IPS DF 19.7 (cell line): ENCODE data around the gene MRGPRE.
A peak's percentile ranks its signal among the peaks of the same experiment; 100 is the strongest.

Experiments used
- DNase-seq: peaks from one replicate; pipeline ENCODE4 v3.0.0-alpha.2; 2013; ENCODE audit warnings: low read depth, low spot score

Gene MRGPRE

DNA sequence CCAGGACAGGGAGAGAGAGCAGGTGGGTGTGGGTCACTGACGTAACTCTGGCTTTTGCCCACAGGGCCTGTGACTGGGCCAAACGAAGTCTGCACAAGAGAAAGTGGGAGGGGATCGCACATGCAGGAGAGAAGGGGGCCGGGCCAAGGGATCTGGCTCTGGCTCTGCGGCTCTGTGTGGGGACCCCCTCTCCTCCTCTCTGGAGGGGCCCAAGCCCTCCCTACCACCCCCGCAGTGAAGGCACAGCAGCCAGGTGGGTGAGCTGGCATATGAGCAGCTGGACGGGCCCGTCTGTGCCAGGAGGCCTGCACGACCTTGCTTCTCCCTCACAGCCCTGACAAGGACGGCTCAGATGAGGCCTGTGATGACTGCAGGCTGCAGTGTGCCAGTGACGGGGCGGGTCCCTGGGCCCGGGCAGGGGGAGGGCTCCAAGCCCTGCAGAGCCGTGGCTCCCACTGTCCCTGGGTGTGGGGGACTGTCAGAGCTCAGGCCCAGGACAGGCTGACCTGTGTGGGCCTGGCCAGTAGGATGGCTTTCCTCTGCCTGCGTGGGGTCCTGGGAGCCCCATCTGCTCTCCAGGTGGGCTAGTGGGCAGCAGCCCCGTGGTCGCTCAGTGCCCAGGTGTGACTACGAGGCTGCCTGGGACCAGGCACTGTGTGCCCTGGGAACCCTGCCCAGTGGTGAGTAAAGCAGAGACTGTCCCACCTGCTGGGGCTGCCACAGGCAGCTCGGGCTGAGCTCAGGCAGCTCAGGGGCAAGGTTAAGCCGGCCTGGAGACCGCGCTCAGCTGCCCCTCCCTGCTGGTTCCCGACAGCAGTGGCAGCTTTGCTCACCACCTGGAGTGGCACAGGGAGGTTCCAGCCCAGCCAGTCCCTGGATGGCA lies 35.8 kb downstream of the MRGPRE start:
- DNase-seq: no peak

DNA sequence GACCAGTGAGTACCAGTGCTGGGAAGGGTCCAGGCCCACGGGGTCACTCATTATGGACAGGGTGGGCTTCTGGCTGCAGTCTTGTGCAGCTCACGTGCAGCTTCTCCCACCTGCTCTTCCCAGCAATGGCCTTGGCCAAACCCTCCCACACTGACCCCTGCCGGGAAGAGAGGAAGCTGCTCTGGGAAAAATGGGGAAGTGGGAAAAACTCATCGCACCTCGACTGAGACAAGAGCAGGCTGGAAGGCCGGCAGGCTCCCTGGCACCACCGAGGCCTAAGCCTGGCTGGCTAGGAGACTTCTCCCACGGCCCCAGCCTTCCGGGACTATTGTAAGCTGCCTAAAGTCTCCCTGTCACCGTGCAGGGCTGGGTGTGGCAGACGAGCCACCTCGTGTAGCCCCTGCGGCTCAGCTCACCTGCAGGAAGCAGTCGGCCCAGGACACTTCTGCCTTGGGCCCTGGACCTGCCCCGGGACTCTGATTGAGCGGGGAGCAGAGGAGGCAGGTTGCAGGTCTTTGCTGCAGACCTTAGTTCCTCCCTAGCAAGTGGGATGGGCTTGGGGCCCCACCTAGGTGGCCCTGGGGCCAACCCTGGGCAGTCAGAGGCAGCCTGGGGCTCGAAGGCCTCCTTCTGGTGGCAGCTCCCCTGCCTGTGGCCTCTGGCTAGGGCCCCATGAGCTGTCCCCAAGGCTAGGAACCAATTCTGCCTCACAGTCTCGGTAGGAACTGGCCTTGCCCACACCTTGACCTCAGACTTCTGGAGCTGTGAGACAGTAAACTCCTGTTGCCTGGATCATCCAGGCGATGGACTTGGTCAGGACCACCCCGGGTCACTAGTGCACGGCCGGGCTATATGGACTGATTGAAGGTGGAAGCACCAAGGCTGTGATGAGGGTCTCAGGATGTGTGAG lies 36.7 kb downstream of the MRGPRE start:
- DNase-seq: no peak

DNA sequence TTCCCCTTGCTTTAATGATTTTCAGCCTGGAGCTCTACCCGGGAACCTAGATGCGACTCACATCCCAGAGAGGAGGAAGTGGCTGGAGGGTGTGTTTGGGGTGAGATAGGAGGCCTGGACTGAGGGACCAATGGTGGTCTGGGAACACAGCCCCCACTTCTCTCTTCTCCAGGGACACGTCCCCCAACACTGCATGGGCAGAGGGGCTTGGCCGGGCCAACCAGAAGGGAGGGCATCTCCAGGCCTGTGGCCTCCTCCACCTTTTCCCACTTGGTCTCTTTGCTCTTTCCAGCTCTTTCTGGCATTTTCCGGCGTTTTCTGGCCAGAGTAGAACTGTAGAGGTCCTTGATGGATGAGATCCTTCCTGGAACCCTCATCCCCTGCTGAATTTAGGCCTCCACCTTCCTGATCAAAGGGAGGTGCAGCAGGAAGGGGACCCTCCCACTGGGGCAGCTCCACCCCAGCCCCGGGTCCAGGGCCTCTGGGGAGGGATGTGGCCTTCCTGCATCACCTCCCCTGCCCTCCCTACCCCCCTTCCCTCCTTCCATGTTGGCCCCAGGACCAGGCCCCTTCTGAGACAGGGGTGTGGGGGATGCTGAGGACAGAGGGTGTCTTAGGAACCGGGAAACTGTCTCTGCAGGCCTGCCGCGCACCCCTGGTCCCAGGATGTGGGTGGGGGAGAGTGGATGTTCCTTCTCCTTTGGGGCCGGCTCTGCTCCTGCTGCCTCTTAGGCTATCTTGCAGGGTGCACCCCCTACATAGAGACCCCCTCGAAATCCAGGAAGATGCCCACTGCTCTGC lies 38.0 kb downstream of the MRGPRE start:
- DNase-seq: no peak

DNA sequence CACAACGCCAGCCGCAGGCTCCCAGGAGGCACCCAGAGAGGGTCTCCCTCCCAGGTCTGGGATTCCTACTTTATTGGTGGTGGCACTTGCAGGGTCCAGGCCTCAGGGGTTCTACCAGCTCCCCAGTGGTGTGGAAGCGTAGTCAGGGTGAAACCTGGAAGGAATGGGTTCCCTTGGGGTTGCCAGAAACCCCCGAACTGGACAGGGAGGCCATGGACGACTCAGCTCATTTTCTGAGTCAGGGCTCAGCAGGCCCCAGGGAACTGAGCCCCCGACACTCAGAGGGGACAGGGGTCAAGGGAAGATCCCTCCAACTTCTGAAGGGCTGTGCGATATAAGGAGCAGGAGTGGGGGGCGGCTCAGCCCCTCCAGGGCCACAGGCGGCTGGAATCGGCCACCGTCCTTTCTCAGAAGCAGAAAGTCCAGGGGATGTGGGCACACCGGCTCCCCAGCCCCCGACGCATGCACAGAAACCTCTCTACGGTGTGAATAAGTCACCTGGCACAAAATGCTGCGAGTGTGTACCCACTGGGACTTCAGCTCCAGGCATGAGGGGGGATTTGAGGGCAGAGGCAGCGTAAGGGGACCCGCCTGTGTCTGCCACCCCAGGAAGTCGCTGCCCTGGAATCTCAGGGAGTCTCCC lies 38.7 kb downstream of the MRGPRE start:
- DNase-seq: no peak

DNA sequence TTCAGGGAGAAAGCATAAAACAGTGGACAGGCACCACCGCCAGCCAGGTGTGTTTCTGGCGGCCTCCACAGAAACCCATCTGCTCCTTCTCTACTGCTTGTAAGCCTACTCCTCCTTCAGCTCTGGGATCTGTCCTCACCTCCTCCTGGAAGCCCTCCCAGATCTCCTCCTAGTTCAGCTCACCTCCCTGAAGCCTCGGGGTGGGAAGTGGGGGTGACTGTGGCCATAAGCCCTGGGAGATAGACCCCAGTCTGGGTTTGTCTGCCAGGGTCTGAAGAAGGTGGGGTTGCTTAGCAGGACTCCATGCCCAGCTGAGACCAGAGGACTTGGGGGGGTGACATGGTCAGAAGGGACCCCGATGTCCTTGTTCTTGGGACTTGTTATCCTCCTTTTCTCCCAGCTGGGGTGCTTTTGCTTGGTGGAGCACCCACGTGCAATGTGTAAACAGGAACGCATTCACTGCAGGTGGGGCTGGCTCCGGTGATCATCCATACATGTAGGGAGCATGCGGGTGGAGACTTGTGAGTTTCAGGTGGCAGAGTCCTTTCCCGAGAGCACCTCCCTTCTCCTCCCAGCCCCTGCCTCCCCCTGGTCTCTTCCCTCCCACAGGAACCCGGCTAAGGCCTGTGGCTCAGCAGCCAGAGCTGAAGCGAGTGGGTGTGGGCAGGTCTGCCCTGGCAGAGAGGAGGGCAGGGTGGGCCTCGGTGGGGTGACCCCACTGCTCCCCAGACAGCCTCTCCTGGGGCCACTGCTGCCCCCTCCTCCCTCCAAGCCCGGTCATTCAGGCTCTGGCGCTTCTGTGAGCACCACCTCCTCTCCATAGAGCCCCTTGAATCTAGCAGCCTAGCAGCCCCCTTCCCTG lies 39.5 kb downstream of the MRGPRE start:
- DNase-seq: no peak

DNA sequence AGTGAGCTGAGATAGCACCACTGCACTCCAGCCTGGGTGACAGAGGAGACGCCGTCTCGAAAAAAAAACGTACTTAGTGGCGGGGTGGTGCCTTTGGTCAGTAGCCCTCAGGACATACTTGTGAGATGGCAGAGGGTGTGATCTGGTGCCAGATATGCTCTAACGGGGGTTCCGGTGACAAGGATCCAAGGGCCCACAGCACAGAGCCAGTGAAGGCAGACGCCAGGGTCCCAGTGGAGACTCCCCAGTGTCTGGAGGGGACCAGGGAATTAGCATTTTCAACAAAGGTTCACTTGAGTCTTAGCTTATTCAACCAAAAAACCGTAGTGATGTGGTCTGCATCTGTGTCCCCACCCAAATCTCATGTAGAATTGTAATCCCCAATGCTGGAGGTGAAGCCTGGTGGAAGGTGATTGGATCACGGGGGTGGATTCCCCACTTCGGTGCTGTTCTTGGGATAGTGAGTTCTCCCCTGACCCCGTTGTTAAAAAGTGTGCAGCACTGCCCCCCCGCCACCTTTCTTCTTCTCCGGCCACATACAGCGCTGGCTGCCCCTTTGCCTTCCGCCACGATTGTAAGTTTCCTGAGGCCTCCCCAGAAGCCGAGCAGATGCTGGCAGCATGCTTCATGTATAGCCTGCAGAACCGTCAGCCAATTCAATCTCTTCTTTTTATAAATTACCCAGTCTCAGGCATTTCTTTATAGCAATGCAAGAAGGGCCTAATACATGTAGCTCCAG lies 40.5 kb downstream of the MRGPRE start:
- no peak for DNase-seq

DNA sequence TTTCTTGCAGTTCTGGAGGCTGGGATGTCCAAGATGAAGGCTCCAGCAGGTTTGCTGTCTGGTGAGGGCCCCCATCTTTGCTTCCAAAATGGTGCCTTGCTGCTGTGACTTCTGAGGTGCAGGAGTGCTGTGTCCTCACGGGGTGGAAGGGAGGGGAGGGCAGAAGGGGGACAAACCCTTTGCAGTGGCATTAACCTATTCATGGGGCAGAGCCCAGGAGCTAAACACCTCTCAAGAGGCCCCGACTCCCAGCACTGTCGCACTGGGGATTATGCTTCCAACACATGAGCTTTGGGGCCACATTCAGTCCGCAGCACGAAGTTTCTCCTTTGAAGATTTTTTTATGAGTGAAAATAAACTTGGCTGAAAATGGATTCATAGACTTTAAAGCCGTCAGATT lies 41.6 kb downstream of the MRGPRE start:
- DNase-seq: no peak

DNA sequence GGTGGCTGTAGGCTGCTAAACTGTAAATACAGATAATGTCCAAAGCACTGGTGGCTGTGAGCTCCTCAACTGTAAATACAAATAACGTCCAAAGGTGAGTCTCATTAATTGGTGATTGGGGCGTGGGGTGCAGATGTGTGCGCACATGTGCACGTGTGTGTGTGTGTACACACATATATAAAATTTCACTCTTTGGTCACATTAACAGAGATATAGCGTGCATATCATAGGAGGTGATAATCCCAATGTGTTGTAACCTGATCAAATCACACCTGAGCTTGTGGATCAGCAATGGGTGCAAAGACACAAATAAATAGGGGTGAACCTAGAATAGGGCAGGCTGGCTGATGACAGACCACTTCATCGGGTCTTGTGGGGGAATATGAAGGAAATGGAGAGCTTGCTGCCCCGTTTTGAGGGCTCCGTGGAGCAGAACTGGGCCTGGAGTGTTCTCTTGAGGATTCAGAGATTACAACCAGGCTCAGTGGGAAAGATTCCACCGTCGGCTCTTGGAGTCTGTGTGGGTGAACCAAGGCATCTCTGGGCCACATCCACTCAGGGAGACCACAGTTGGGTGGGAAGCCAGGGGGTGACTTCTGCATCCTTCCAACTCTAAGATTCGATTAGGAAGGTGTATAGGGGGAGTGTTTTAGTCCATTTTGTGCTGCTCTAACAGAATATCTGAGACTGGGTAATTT lies 42.2 kb downstream of the MRGPRE start:
- DNase-seq: no peak

DNA sequence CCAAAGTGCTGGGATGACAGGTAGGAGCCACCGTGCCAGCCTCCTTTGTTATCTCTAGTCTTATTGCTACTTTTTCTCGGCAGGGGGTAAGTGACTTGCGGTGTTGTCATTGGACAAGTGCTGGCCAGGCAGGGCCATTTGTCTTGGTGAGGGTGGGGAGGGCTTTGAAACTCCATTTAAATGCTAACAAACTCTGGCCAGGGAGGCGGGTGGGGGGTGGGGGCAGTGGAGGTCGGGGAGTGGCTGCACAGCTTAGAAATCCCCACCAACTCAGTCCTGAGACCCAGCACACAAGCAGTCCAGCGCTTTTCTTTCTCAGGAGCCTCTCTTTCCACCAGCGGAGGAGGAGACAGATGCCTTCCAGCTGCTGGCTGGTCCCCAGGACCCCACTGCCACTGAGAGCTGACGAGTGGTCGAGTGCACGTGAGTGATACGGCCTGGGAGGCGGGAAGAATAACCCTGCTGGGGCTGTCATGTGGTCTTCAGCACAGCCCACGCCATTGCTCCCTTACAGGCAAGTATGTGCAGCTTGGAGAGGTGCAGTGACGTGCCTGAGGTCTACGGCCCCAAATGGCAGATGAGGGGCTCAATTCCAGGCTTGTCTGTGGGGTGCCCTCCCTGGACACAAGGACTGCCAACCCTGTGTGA lies 42.9 kb downstream of the MRGPRE start:
- DNase-seq: peak; percentile 76

DNA sequence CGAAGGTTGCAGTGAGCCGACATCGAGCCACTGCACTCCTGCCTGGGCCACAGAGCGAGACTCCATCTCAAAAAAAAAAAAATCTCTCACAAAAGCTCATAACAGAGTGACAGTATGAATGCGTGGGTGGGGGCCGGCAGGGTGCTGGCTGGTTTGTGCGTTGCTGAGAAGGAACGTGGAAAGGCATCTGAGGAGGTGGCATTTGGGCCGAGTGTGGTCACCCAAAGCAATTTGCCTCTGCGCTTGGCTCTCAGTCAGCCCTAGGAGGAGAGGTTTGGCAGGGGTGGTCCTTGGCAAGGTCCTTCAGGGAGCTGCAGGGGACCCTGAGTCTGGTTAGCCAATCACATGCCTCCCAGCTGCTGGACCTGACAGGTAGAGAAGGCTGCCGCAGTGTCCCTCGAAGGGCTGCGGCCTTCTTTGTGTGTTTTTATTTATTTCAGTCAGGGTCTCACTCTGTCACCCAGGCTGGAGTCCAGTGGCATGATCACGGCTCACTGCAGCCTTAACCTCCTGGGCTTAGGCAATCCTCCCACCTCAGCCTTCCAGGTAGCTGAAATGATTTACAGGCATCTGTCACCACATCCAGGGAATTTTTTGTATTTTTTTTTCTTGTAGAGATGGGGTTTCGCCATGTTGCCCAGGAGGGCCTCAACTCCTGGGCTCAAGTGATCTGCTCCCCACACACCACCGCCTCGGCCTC lies 43.6 kb downstream of the MRGPRE start:
- no peak for DNase-seq

DNA sequence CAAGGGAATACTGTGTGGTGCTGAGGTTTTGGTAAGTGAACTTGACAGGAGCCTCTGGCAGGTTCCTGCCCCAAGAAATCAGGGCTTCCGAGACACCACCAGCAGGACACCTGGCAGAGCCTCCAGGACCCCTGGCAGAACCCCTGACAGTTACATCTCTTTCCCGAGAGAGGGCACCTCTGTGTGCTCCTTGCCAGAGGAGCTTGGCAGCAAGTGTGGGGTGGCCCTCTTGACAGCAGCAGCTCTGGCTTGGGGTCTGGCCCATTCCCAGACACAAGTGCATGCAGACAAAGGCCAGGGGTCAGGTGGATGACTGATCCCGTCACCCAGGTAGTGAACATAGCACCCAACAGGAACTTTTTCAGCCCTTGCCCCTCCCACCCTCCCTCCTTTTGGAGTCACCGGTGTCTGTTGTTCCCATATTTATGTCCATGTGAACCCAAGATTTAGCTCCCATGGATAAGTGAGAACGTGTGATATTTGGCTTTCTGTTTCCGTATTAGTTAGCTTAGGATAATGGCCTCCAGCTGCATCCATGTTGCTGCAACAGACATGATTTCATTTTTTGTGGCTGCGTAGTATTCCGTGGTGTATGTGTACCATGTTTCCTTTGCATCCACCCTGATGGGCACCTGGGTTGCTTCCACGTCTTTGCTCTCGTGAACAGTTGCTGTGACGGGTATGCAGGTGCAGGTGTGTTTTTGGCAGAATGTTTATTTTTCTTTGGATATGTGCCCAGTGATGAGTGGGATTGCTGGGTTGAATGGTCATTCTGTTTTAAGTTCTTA lies 45.9 kb downstream of the MRGPRE start:
- no peak for DNase-seq

DNA sequence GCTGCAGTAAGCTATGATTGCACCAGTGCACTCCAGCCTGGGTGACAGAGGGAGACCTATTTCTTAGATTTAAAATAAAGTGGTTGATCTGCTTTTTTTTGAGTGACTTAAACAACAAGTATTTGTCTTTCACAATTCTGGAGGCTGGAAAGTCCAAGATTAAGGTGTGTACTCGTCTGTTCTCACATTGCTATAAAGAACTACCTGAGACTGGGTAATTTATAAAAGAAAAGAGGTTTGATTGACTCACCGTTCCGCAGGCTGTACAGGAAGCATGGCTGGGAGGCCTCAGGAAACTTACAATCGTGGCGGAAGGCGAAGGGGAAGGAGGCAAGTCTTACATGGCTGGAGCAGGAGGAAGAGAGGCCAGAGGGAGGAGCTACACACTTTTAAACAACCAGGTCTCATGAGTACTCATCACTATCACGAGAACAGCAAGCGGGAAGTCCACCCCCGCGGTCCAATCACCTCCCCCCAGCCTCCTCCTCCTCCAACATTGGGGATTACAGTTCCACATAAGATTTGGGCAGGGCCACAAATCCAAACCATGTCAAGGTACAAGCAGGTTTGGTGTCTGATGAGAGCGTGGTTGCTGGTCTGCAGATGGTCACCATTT lies 47.4 kb downstream of the MRGPRE start:
- no peak for DNase-seq

DNA sequence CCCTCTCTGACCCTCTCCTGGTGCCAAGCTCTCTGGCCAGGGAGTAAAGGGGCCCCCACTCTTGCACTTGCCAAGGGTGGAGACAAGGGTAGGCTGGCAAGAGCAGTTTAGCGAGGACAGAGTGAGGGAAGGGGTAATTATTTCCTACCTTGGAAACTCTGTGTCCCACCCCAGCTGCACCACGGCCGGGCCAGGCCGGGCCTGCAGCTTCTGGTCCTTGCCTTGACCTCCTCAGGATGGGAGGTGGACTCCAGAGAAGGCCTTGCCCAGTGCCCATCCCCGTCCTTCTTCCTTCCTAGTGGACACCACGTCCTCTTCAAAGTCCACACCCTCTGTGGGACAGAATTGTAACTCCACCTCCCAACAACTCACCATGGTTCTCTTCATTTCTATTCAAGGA lies 48.7 kb downstream of the MRGPRE start:
- no peak for DNase-seq

DNA sequence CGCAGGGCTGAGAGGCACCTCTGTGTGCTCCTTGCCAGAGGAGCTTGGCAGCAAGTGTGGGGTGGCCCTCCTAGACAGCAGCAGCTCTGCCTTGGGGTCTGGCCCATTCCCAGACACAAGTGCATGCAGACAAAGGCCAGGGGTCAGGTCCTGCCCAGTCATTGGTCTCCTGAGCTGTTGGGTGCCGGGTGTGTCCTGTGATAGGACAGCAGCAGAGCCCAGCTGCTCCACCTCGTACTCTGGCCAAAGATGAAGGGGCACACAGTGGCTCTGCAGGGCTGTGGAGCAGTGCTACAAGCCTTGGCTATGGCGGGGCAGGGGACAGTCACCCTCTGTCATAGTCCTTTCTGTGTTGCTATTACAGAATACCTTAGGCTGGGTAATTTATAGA lies 49.8 kb downstream of the MRGPRE start:
- no peak for DNase-seq

DNA sequence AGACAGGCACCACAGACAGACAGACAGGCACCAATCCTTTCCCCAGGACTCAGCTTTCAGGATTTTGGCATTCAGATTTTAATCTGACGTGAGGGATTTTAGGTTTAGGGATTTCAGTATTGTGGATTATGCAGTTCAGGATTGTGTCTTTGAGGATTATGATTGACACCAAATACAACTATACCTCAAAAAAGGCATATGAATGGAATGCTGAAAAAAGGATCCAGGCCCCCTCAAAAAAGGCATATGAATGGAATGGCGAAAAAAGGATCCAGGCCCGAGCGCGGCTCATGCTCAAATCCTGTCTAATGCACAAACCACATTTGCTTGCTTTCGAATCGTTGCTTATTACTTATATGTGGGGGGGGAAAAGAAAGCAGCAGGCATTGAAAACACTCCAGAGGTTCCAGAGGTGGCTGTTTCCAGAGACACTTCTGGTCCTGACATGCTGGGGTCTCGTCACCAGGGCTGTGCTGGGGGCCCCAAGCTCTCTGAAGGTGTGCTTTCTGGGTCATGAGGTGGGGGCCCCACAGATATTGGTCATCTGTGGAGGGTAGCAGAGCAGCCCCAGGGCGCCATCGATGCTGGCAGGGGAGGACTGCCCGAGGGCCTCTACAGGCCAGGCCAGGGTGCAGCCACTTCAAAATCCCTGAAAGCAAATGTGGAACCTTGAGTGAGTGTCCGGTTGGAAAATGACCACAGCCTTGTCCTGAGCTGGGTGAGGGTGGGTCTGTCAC lies 50.3 kb downstream of the MRGPRE start:
- no peak for DNase-seq

DNA sequence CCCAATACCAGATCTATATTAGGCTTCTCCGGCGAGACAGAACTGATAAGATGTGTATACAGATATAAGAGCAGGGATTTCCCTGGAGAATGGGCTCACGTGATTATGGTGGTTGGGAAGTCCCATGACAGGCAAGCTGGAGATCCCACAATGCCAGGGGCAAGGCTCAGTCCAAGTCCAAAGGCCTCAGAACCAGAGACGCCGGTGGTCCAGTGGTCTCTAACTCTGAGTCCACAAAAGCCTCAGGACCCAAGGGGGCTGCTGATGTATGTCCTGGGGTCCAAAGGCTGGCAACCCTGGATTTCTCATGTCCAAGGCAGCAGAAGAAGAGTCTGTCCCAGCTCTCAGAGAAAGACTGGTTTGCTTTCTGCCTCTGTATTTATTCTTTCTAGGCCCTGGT lies 51.3 kb downstream of the MRGPRE start:
- no peak for DNase-seq
